Endothelial cell (in vitro differentiated cells): ENCODE data around the gene SERPINB1. TPM values are rescaled to one million over a fixed set of nuclear protein-coding genes. Genes with fewer than 3 reads are reported as not detected.

Experiments
- DNase-seq: peaks from one replicate; pipeline ENCODE4 v3.0.0; 2021; ENCODE audit warnings: low spot score
- H3K27ac Mint-ChIP-seq: one replicate; pipeline ENCODE4 v1.8.0; 2021; ENCODE audit warnings: mixed read lengths, inconsistent platforms; ENCODE audit not compliant: unreplicated experiment
- H3K27me3 Mint-ChIP-seq: one replicate; pipeline ENCODE4 v1.8.0; 2021; ENCODE audit warnings: mild to moderate bottlenecking, moderate library complexity, mixed read lengths, inconsistent platforms; ENCODE audit not compliant: unreplicated experiment
- H3K36me3 Mint-ChIP-seq: one replicate; pipeline ENCODE4 v1.8.0; 2021; ENCODE audit warnings: mild to moderate bottlenecking, low read depth, mixed read lengths, inconsistent platforms; ENCODE audit not compliant: unreplicated experiment
- H3K4me1 Mint-ChIP-seq: one replicate; pipeline ENCODE4 v1.8.0; 2021; ENCODE audit warnings: mild to moderate bottlenecking, mixed read lengths, inconsistent platforms; ENCODE audit not compliant: unreplicated experiment
- H3K4me3 Mint-ChIP-seq: one replicate; pipeline ENCODE4 v1.8.0; 2021; ENCODE audit warnings: mild to moderate bottlenecking, mixed read lengths, inconsistent platforms; ENCODE audit not compliant: unreplicated experiment
- H3K9me3 Mint-ChIP-seq: one replicate; pipeline ENCODE4 v1.8.0; 2021; ENCODE audit warnings: mixed read lengths, inconsistent platforms; ENCODE audit not compliant: unreplicated experiment
- total RNA-seq: library from RNA; stranded (reverse); fragmentation: NEBNext Ultra II Directional; extraction: Animal tissue kit (Norgen Biotek cat#: 25700); gene quantifications from one replicate; pipeline ENCODE4 v1.2.1, GENCODE V29; 2021; ENCODE audit not compliant: unreplicated experiment
- TF ChIP-seq, protein P1 (sequence below): fragments of 200-600 bp; sonication (generic); IDR thresholded peaks from one replicate; pipeline ENCODE4 v1.5.0; 2021; ENCODE audit warnings: antibody characterized with exemption; ENCODE audit not compliant: unreplicated experiment

SERPINB1 gene
- total RNA-seq, 1 donor from 2014 or later, result 16.6 TPM

DNA sequence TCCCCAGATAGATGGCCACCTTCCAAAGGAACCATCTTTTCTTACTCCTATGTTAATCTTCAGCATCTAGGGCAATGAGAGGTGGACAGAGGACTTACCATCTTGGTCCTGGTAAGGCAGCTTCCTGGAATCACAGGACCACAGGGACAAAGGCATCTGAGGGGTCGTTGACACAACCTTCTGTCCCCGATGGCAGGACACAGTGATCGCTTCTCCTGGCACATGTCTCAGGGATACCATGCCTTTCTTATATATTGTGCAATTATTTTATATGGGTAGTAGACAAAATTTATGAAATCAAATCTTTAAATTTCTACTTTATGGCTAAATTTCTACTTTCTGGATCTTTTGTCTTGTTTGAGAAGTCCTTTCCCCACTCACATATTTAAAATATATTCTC is 20.1 kb downstream of the SERPINB1 start:
- H3K27me3 Mint-ChIP-seq, result peaks cover 1% of the 10 kb centered on the region
- H3K27ac Mint-ChIP-seq, result no peak overlapping the region
- TF ChIP-seq, protein P1, sequence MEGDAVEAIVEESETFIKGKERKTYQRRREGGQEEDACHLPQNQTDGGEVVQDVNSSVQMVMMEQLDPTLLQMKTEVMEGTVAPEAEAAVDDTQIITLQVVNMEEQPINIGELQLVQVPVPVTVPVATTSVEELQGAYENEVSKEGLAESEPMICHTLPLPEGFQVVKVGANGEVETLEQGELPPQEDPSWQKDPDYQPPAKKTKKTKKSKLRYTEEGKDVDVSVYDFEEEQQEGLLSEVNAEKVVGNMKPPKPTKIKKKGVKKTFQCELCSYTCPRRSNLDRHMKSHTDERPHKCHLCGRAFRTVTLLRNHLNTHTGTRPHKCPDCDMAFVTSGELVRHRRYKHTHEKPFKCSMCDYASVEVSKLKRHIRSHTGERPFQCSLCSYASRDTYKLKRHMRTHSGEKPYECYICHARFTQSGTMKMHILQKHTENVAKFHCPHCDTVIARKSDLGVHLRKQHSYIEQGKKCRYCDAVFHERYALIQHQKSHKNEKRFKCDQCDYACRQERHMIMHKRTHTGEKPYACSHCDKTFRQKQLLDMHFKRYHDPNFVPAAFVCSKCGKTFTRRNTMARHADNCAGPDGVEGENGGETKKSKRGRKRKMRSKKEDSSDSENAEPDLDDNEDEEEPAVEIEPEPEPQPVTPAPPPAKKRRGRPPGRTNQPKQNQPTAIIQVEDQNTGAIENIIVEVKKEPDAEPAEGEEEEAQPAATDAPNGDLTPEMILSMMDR, result no peak
- DNase-seq, result no peak
- H3K4me3 Mint-ChIP-seq, result no peak overlapping the region
- peaks cover 14% of the 10 kb centered on the region for H3K4me1 Mint-ChIP-seq
- H3K9me3 Mint-ChIP-seq, result peaks cover 4% of the 10 kb centered on the region
- no peaks in the 10 kb centered on the region for H3K36me3 Mint-ChIP-seq

DNA sequence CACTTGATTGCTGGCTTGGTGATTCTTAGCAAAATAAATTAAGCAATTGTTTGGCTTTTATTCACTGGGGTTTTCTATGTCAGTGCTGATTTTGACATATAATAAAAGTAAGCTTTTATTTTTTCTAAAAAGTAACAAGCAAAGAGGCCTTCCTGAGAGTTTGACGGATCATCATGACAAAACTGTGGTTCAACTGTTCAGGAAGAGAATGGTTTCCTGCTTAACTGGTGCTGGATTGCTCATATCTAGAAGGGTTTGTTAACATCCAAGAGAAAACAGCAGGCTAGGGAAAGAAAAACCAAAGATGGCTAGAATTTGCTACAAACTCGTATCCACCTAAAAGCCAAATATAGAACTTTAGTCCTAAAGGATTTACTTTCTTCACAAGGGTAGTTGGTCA is 21.2 kb downstream of the SERPINB1 start:
- DNase-seq, result no peak

DNA sequence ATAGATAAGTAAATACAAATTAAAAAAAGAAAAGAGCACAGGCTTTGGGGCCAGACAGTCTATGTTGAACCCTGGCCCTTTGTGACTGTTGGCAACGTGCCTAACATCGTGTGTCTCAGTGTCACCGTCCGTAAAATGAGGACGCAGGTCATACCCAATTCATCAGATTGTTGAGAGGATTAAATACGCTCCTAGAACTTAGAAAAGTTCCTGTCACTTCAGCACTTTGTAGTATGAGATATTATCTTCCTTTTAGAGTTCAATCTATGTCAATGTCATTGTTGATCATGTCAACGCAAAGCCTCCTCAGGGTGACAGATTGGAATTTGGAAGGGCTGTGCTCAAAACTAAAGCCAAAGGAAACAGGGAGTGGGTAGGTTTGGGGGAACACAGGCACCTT is 21.7 kb downstream of the SERPINB1 start:
- peaks cover 4% of the 10 kb centered on the region for H3K9me3 Mint-ChIP-seq
- DNase-seq, result no peak
- H3K36me3 Mint-ChIP-seq, result no peaks in the 10 kb centered on the region
- peaks cover 14% of the 10 kb centered on the region for H3K4me1 Mint-ChIP-seq
- TF ChIP-seq, protein P1, result no peak
- H3K27ac Mint-ChIP-seq, result peak overlapping the region; percentile 9
- H3K27me3 Mint-ChIP-seq, result peaks cover 1% of the 10 kb centered on the region
- no peak overlapping the region for H3K4me3 Mint-ChIP-seq

More for the DNA sequence above, 21.2 kb downstream of the SERPINB1 start:
- Mint-ChIP-seq H3K9me3 (peaks cover 4% of the 10 kb centered on the region), H3K27ac (peak overlapping the region; percentile 9), H3K4me3 (no peak overlapping the region), H3K36me3 (no peaks in the 10 kb centered on the region), H3K4me1 (peaks cover 14% of the 10 kb centered on the region), H3K27me3 (peaks cover 1% of the 10 kb centered on the region)
- TF ChIP-seq, protein P1, result no peak

GRCh38 chr6:2819115-2819514 is 22.5 kb downstream of the SERPINB1 start:
- no peak overlapping the region for H3K4me3 Mint-ChIP-seq
- DNase-seq, result no peak
- peaks cover 14% of the 10 kb centered on the region for H3K4me1 Mint-ChIP-seq
- TF ChIP-seq, protein P1, result no peak
- peak overlapping the region; percentile 27 for H3K27ac Mint-ChIP-seq
- H3K9me3 Mint-ChIP-seq, result peaks cover 4% of the 10 kb centered on the region
- peaks cover 1% of the 10 kb centered on the region for H3K27me3 Mint-ChIP-seq
- no peaks in the 10 kb centered on the region for H3K36me3 Mint-ChIP-seq

GRCh38 chr6:2818593-2818992 is 23.1 kb downstream of the SERPINB1 start:
- peaks cover 1% of the 10 kb centered on the region for H3K27me3 Mint-ChIP-seq
- H3K9me3 Mint-ChIP-seq, result peaks cover 4% of the 10 kb centered on the region
- H3K4me1 Mint-ChIP-seq, result peaks cover 14% of the 10 kb centered on the region
- H3K36me3 Mint-ChIP-seq, result no peaks in the 10 kb centered on the region
- peak overlapping the region; percentile 67 for H3K27ac Mint-ChIP-seq
- DNase-seq, result no peak
- H3K4me3 Mint-ChIP-seq, result no peak overlapping the region
- TF ChIP-seq, protein P1, result no peak
